Suprapubic skin (tissue), 4 donors: ENCODE data around the gene PDK1. TPM values are rescaled to one million over a fixed set of nuclear protein-coding genes. Genes with fewer than 3 reads are reported as not detected.

Experiments
- DNase-seq, 2 donors: peaks; one replicate each; pipeline ENCODE4 v3.0.0-alpha.2; 2019; ENCODE audit warnings: low spot score in 2 of 2
- H3K27ac ChIP-seq: fragments of 200-600 bp; sonication (generic); one replicate; pipeline ENCODE4 v1.5.1; 2019
- H3K27me3 ChIP-seq: fragments of 200-600 bp; sonication (generic); one replicate; pipeline ENCODE4 v1.5.1; 2019
- H3K36me3 ChIP-seq: fragments of 200-600 bp; sonication (generic); one replicate; pipeline ENCODE4 v1.5.1; 2019
- H3K4me1 ChIP-seq: fragments of 200-600 bp; sonication (generic); one replicate; pipeline ENCODE4 v1.5.1; 2019
- H3K4me3 ChIP-seq: fragments of 200-600 bp; sonication (generic); one replicate; pipeline ENCODE4 v1.5.1; 2019; ENCODE audit warnings: mild to moderate bottlenecking
- H3K9me3 ChIP-seq: fragments of 200-600 bp; sonication (generic); one replicate; pipeline ENCODE4 v1.5.1; 2019
- CTCF ChIP-seq, 2 donors: fragments of 200-600 bp in 1 of 2; fragments of 450-650 bp in 1 of 2; sonication (generic) in 1 of 2; IDR thresholded peaks; one replicate each; pipeline ENCODE4 v1.5.1; 2016 to 2019; ENCODE audit warnings: antibody characterized with exemption in 2 of 2, mild to moderate bottlenecking in 1 of 2, moderate library complexity in 1 of 2
- EP300 ChIP-seq: sonication (generic); formaldehyde crosslinking; IDR thresholded peaks from one replicate; pipeline ENCODE4 v1.6.1; 2017; ENCODE audit warnings: antibody characterized with exemption
- POLR2A ChIP-seq, 2 donors: fragments of 450-650 bp; IDR thresholded peaks; one replicate each; pipeline ENCODE4 v1.6.1; 2017; ENCODE audit warnings: antibody characterized with exemption in 2 of 2, mild to moderate bottlenecking in 2 of 2, moderate library complexity in 2 of 2
- POLR2AphosphoS5 ChIP-seq, 3 donors: sonication (generic); formaldehyde crosslinking; IDR thresholded peaks; one replicate each; pipeline ENCODE4 v1.6.1; 2017; ENCODE audit warnings: antibody characterized with exemption in 3 of 3
- WGBS: methylation state at CpG from one replicate; pipeline ENCODE4 v1.1.5; 2018; 5-methylcytosine and 5-hydroxymethylcytosine counted together
- total RNA-seq, 4 donors: library from RNA; depleted of rRNA; stranded (reverse); fragments of >200 nt; gene quantifications; one replicate each; pipeline ENCODE4 v1.1.0, GENCODE V29; 2016

Gene PDK1
- total RNA-seq, 4 donors from 2014 or later, result 35.2 to 151 (median 66.5) TPM

- Histone ChIP-seq H3K27ac (no peak overlapping the region), H3K36me3 (peaks cover 9% of the 10 kb centered on the region), H3K4me1 (peaks cover 27% of the 10 kb centered on the region), H3K4me3 (no peak overlapping the region), H3K27me3 (no peaks in the 10 kb centered on the region), H3K9me3 (no peaks in the 10 kb centered on the region)
- WGBS, result 54% methylated on average over 2 of the region's 2 CpGs
- no peak for DNase-seq
- TF ChIP-seq CTCF (IDR thresholded peaks at IDR 0.05) (no peak), POLR2A (IDR thresholded peaks at IDR 0.05) (no peak), EP300 (no peak), POLR2AphosphoS5 (IDR thresholded peaks at IDR 0.05) (no peak)
Observed at GRCh38 chr2:172560721-172561120, 4.8 kb downstream of the PDK1 start.

GRCh38 chr2:172561270-172561669, 5.4 kb downstream of the PDK1 start:
- no peak for TF ChIP-seq CTCF (IDR thresholded peaks at IDR 0.05)
- no peak for TF ChIP-seq POLR2A (IDR thresholded peaks at IDR 0.05)
- no peak for TF ChIP-seq POLR2AphosphoS5 (IDR thresholded peaks at IDR 0.05)
- no peak for TF ChIP-seq EP300
- Histone ChIP-seq H3K4me3 (no peak overlapping the region), H3K36me3 (peaks cover 10% of the 10 kb centered on the region), H3K4me1 (peaks cover 27% of the 10 kb centered on the region), H3K9me3 (no peaks in the 10 kb centered on the region), H3K27me3 (no peaks in the 10 kb centered on the region), H3K27ac (no peak overlapping the region)
- 53% methylated on average over 4 of the region's 4 CpGs for WGBS
- no peak for DNase-seq

- H3K4me3 ChIP-seq, result no peak overlapping the region
- TF ChIP-seq EP300 (no peak), POLR2A (IDR thresholded peaks at IDR 0.05) (no peak), POLR2AphosphoS5 (IDR thresholded peaks at IDR 0.05) (no peak), CTCF (IDR thresholded peaks at IDR 0.05) (no peak)
- WGBS, result 68% methylated on average over 1 of the region's 1 CpG
- H3K27ac ChIP-seq, result no peak overlapping the region
- H3K27me3 ChIP-seq, result no peaks in the 10 kb centered on the region
- peaks cover 17% of the 10 kb centered on the region for H3K4me1 ChIP-seq
- peaks cover 10% of the 10 kb centered on the region for H3K36me3 ChIP-seq
- DNase-seq, result no peak
- H3K9me3 ChIP-seq, result no peaks in the 10 kb centered on the region
Observed at GRCh38 chr2:172562298-172562697, 6.4 kb downstream of the PDK1 start.

- TF ChIP-seq POLR2AphosphoS5 (IDR thresholded peaks at IDR 0.05) (no peak), CTCF (IDR thresholded peaks at IDR 0.05) (no peak), POLR2A (IDR thresholded peaks at IDR 0.05) (no peak), EP300 (no peak)
- DNase-seq, result no peak
- 52% methylated on average over 5 of the region's 5 CpGs for WGBS
- H3K27ac ChIP-seq, result no peak overlapping the region
- no peaks in the 10 kb centered on the region for H3K27me3 ChIP-seq
- H3K9me3 ChIP-seq, result no peaks in the 10 kb centered on the region
- H3K4me1 ChIP-seq, result peaks cover 3% of the 10 kb centered on the region
- H3K4me3 ChIP-seq, result no peak overlapping the region
- H3K36me3 ChIP-seq, result peaks cover 24% of the 10 kb centered on the region
Observed at GRCh38 chr2:172564376-172564775, 8.5 kb downstream of the PDK1 start.

GRCh38 chr2:172571245-172571644, 15.4 kb downstream of the PDK1 start:
- Histone ChIP-seq H3K27me3 (no peaks in the 10 kb centered on the region), H3K36me3 (peaks cover 76% of the 10 kb centered on the region), H3K4me1 (no peaks in the 10 kb centered on the region), H3K9me3 (peaks cover 7% of the 10 kb centered on the region), H3K4me3 (no peak overlapping the region), H3K27ac (no peak overlapping the region)
- no peak for DNase-seq
- no peak for TF ChIP-seq EP300
- no peak for TF ChIP-seq CTCF (IDR thresholded peaks at IDR 0.05)
